Naive B cell (primary cell): Measurements from ENCODE around the gene EFCAB14. TPM values are rescaled to one million over a fixed set of nuclear protein-coding genes. Genes with fewer than 3 reads are reported as not detected.

ENCODE experiments used
- ATAC-seq, 2 donors: fragments of 150-1000 bp; cut with Tn5 transposase; 2 replicates each; pipeline ENCODE4 v1.10.0; 2021; ENCODE audit warnings: low read depth in 2 of 2, mild to moderate bottlenecking in 2 of 2, moderate library complexity in 2 of 2
- DNase-seq: peaks from one replicate; pipeline ENCODE4 v3.0.0; 2022
- H3K27ac Mint-ChIP-seq, 6 donors: one replicate each; pipeline ENCODE4 v1.8.0; 2020 to 2022; ENCODE audit warnings: mild to moderate bottlenecking in 6 of 6, mixed read lengths in 6 of 6, moderate library complexity in 5 of 6, inconsistent platforms in 2 of 6
- H3K27me3 Mint-ChIP-seq, 3 donors: one replicate each; pipeline ENCODE4 v1.8.0; 2021 to 2022; ENCODE audit warnings: mixed read lengths in 3 of 3, mild to moderate bottlenecking in 1 of 3
- H3K36me3 Mint-ChIP-seq, 2 donors: one replicate each; pipeline ENCODE4 v1.8.0; 2020 to 2022; ENCODE audit warnings: mixed read lengths in 2 of 2, inconsistent platforms in 1 of 2, mild to moderate bottlenecking in 1 of 2
- H3K4me1 Mint-ChIP-seq, 3 donors: one replicate each; pipeline ENCODE4 v1.8.0; 2020 to 2022; ENCODE audit warnings: mixed read lengths in 3 of 3, inconsistent platforms in 1 of 3, mild to moderate bottlenecking in 1 of 3, moderate library complexity in 1 of 3
- H3K4me3 Mint-ChIP-seq, 8 donors: one replicate each; pipeline ENCODE4 v1.8.0; 2020 to 2022; ENCODE audit warnings: mild to moderate bottlenecking in 8 of 8, mixed read lengths in 8 of 8, moderate library complexity in 8 of 8, inconsistent platforms in 2 of 8
- H3K9me3 Mint-ChIP-seq, 7 donors: one replicate each; pipeline ENCODE4 v1.8.0; 2020 to 2022; ENCODE audit warnings: mixed read lengths in 7 of 7, mild to moderate bottlenecking in 5 of 7, inconsistent platforms in 2 of 7, moderate library complexity in 1 of 7
- polyA plus RNA-seq, 6 donors: library from polyadenylated mRNA; unstranded; fragments of 300-500 nt; fragmentation: Illumina TruSeq; gene quantifications; one replicate each; pipeline ENCODE4 v1.2.3, GENCODE V29; 2021; ENCODE audit warnings: low read depth in 6 of 6

Gene EFCAB14
- polyA plus RNA-seq, 6 donors from 2014 or later = 70.0 to 114 (median 96.0) TPM

DNA sequence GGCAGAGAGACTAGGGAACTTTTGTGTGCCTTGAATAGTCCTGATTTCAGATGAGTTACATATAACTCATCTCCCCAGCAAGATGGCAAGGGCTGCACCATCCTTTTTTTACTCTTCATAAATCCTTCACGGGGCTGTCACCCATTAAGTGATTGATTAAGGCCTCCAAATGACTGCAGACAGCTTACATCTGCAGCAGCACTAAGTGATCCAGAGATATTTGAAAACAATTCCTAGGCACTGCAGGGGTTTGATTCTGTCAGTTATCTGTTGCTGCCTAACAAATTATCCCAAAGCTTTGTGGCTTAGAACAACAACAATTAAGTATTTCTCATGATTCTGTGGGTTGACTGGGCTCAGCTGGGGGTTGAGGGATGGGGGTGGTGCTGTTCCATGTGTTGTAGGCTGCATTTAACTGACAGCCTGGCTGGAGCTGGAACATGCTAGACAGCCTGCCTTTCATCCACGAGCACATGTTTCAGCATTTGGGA, 27.9 kb downstream of the EFCAB14 start:
- Mint-ChIP-seq H3K4me1 (peaks cover 0 to 8% (median 0%) of the 10 kb centered on the region in 3 donors), H3K36me3 (peaks cover 32 to 37% of the 10 kb centered on the region in 2 donors), H3K4me3 (no peak overlapping the region), H3K27me3 (no peaks in the 10 kb centered on the region), H3K27ac (no peak overlapping the region), H3K9me3 (peaks cover 0 to 5% (median 0%) of the 10 kb centered on the region in 7 donors)
- DNase-seq = no peak
- no peak for ATAC-seq

DNA sequence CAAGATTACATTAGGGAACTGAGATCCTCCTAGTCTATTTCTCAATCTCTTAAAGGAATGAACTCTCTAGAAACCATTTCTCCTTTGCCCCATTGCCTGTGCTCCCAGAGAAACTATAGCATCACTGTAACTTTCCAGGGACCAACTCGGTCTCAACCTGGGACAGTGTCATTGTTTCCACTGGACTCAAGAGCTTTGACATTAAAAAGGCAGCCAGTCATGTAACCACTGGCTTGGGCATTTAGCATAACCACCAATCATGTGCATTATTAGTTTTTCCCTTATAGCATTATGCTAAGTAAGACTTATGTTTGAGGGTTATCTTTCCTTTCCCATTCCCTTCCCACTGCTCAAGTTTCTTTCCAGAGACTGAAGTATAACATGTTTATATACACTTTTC, 29.0 kb downstream of the EFCAB14 start:
- H3K4me3 Mint-ChIP-seq = no peak overlapping the region
- no peaks in the 10 kb centered on the region for H3K9me3 Mint-ChIP-seq
- no peaks in the 10 kb centered on the region for H3K27me3 Mint-ChIP-seq
- ATAC-seq = no peak
- peaks cover 22 to 31% of the 10 kb centered on the region in 2 donors for H3K36me3 Mint-ChIP-seq
- DNase-seq = no peak
- peaks cover 0 to 4% (median 0%) of the 10 kb centered on the region in 3 donors for H3K4me1 Mint-ChIP-seq
- peak overlapping the region in 1 of 6 donors; percentile 56 for H3K27ac Mint-ChIP-seq

DNA sequence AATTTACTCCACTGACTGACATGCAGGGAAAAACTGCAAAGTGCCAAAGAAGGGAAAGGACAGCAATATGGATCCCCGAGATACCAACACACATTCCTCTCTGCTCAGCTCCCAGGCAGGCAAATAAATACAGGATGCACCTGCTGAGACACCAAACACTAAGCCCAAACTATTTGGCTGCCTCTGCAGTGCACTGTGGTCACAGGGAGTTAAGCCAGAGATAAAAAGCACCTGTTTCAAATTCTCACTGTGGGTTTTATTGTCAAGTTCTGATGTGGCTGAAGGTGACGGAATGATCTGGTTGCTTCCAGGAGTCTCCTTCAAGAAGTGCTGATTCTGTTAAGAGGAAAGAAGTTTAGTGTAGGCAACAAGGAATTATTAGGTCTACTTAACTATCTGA, 29.6 kb downstream of the EFCAB14 start:
- Mint-ChIP-seq H3K4me3 (no peak overlapping the region), H3K9me3 (no peaks in the 10 kb centered on the region), H3K27me3 (no peaks in the 10 kb centered on the region), H3K4me1 (peaks cover 0 to 4% (median 0%) of the 10 kb centered on the region in 3 donors), H3K36me3 (peaks cover 24 to 35% of the 10 kb centered on the region in 2 donors), H3K27ac (peak overlapping the region in 1 of 6 donors; percentile 4)
- ATAC-seq = no peak
- DNase-seq = no peak

DNA sequence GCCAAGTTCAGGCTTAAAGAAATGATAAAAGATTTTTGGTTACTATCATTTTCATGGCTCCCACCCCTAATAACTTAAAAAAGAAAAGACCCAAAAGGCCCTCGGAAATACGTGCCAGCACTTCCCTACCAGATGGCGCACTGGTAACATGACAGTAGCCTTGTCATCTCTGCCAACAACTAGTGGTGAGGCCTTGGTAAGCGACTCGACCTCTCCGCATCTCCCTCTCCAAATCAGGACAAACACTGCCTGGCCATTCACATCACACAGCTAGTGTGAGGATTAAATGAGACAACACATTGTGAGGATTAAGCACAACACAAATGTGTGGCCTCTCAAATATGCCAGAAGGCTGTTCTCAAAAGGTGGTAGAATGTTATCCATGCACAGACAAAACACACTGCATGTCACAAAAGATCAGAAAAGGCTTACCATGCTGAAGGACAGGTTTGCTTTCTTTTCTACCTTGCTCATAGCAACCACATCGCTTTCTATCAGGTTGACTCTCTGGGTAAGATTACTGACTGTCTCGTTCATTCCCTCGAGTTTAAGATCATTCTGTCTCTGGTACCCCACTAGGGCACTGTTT, 30.9 kb downstream of the EFCAB14 start:
- no peak for ATAC-seq
- H3K9me3 Mint-ChIP-seq = no peaks in the 10 kb centered on the region
- DNase-seq = no peak
- H3K4me3 Mint-ChIP-seq = no peak overlapping the region
- peak overlapping the region in 1 of 6 donors; percentile 64 for H3K27ac Mint-ChIP-seq
- no peaks in the 10 kb centered on the region for H3K27me3 Mint-ChIP-seq
- peaks cover 0 to 4% (median 0%) of the 10 kb centered on the region in 3 donors for H3K4me1 Mint-ChIP-seq
- peaks cover 27 to 35% of the 10 kb centered on the region in 2 donors for H3K36me3 Mint-ChIP-seq

DNA sequence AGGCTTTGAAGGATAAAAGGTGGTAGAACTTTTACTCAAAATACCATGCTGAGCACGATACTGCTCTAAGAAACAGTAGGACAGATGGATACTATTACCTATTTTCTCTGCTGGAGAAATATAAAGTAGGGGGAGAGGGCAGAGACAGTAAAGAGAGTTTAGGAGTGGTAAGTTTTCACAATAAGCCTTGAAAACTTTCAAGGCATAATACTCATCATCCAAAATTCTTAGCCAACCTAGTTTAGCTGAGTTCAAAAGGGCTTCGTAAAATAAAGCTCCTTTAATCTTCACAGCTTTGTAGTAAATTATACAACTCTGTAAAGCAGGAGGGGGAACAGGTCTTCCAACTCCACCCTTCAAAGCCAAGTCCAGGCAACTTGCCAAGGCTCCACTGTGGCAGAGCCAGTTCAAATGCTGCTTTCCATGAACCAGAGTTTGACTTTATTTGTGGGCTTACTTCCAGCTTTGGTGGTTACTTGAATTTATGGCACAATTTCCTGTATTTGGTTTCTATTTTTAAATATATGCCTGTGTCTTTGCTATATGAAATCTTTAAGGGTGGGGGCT, 31.7 kb downstream of the EFCAB14 start:
- no peak overlapping the region for H3K4me3 Mint-ChIP-seq
- no peaks in the 10 kb centered on the region for H3K9me3 Mint-ChIP-seq
- peak overlapping the region in 2 of 6 donors; percentile 34 to 36 for H3K27ac Mint-ChIP-seq
- peaks cover 0 to 4% (median 1%) of the 10 kb centered on the region in 3 donors for H3K4me1 Mint-ChIP-seq
- no peak for DNase-seq
- no peak for ATAC-seq
- no peaks in the 10 kb centered on the region for H3K27me3 Mint-ChIP-seq
- H3K36me3 Mint-ChIP-seq = peaks cover 30 to 37% of the 10 kb centered on the region in 2 donors

DNA sequence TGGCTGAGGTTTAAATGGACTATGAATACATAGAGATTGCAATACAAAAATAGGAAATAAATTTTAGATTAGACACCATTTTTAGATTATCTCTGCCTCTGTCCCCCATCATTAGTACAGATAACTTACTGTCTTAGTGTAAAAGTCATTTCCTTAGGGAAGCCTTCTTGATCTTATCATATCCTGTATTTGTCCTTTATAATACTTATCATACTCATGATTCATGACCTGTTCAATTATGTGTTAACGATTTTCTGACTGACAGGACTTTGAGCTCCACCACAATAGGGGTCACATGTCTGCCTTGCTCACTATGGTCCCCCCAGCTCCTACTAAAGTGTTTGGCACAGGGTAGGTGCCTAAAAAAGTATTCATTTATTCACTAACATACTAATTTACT, 32.7 kb downstream of the EFCAB14 start:
- H3K27ac Mint-ChIP-seq = peak overlapping the region in 1 of 6 donors; percentile 80
- peaks cover 0 to 5% (median 4%) of the 10 kb centered on the region in 3 donors for H3K4me1 Mint-ChIP-seq
- H3K4me3 Mint-ChIP-seq = no peak overlapping the region

DNA sequence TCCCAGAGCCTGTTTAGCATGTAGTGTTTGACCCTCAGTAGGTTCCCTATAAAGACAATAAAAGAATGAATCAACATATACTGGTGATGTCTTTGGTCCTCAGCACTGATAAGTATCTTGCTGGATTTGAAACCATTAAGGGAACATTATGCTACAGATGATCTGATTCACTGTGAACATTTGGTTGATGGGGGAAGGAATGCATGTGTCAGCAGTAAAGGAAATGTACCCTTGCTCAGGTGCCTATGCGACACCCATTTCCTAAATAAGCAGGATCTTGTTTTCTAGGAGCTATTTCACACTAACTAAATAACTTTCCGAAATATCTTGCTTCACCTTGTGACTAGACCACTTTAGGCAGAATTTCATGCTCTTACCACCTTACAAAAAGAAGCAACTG, 34.2 kb downstream of the EFCAB14 start:
- peaks cover 0 to 5% (median 4%) of the 10 kb centered on the region in 3 donors for H3K4me1 Mint-ChIP-seq
- ATAC-seq (no peak), DNase-seq (no peak)
- H3K27ac Mint-ChIP-seq = peak overlapping the region in 1 of 6 donors; percentile 24
- H3K36me3 Mint-ChIP-seq = peaks cover 44 to 46% of the 10 kb centered on the region in 2 donors
- no peak overlapping the region for H3K4me3 Mint-ChIP-seq
- H3K9me3 Mint-ChIP-seq = no peaks in the 10 kb centered on the region
- no peaks in the 10 kb centered on the region for H3K27me3 Mint-ChIP-seq

More for the DNA sequence above, 32.7 kb downstream of the EFCAB14 start:
- Mint-ChIP-seq H3K27me3 (no peaks in the 10 kb centered on the region), H3K9me3 (no peaks in the 10 kb centered on the region), H3K36me3 (peaks cover 36 to 38% of the 10 kb centered on the region in 2 donors)
- DNase-seq = no peak
- no peak for ATAC-seq

DNA sequence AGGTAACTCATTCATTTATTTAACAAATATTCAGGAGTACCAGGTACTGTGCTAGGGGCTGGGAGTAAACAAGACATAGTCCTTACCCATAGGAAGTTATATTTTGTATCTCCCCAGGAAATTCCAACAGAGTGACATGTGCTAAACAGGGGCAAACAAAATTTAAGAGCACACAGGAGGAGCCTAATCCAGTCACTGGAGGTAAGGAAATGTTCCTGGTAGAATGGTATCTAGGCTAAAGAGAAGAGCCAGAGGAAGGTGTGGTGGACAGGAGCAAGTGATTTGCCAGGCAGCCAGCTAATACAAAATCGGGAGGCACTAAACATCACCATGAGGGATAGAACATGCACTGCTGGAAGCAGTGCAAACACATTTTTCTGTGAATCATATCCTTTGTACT, 36.9 kb downstream of the EFCAB14 start:
- Mint-ChIP-seq H3K4me1 (peaks cover 0 to 8% (median 4%) of the 10 kb centered on the region in 3 donors), H3K4me3 (no peak overlapping the region), H3K9me3 (no peaks in the 10 kb centered on the region), H3K36me3 (peaks cover 37 to 45% of the 10 kb centered on the region in 2 donors), H3K27me3 (no peaks in the 10 kb centered on the region), H3K27ac (no peak overlapping the region)
- no peak for DNase-seq
- ATAC-seq = no peak

DNA sequence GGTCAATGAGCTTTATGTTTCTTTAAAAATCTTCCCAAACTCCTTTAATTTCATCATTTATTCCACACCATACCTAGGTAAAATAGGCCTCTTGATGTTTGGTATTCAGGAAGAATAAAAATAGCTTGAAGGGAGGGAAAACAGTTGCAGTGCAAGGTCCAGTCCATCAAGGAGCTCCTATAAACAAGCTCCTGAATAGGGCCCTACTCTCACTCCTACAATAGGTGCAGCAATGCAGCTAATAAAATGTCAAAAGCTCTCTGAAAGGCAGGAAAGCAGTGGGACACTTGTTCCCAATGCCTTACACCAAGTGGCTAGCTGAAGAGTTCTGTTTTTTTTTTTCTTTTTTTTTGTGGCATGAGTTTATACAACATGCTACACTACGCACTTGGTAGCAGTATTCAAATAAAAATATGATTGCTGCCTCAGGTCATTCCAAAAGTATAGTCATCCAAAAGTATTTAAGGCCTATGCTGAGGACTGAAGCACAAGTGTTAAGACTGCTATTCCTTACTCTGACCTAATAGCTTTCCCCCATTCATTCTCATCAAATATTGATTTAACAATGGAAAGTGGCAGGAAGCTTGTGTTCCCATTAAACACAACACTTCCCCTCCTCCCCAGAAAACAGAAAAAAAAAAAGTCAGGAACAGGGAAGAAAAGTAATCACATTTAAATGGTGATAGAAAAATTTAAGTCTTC, 37.4 kb downstream of the EFCAB14 start:
- Mint-ChIP-seq H3K4me1 (peaks cover 0 to 13% (median under 1%) of the 10 kb centered on the region in 3 donors), H3K9me3 (no peaks in the 10 kb centered on the region), H3K27me3 (no peaks in the 10 kb centered on the region), H3K4me3 (no peak overlapping the region), H3K36me3 (peaks cover 37 to 39% of the 10 kb centered on the region in 2 donors), H3K27ac (peak overlapping the region in 2 of 6 donors; percentile 14 to 63)
- DNase-seq (no peak), ATAC-seq (no peak)

DNA sequence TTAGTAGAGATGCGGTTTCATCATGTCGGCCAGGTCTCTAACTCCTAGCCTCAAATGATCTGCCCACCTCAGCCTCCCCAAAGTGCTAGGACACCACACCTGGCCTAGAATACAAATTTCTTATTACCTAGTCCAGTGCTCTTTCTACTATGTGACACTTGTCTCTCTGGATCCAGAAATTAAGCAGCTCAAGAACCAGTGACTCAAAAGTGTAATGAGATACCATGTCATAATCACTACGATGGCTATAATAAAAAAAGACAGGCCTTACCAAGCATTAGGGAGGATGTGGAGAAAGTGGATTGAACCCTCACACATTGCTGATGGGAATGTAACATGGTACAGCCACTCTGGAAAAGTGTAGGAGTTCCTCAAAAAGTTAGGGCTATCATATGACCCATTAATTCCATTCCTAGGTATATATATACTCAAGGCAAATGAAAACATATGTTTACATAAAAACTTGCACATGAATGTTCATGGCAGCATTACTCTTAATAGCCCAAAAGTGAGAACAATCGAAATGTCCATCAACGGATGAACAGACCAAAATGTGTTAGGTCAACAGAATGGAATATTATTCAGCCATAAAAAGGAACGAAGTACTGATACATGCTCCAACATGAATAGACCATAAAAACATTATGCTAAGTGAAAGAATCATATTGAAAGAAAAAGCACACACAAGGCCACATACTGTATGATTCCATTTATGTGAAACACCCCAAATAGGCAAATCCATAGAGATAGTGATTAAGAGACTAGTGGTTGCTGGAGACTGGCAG, 38.9 kb downstream of the EFCAB14 start:
- Mint-ChIP-seq H3K27ac (no peak overlapping the region), H3K4me1 (peaks cover 5 to 25% (median 15%) of the 10 kb centered on the region in 3 donors), H3K4me3 (no peak overlapping the region), H3K27me3 (no peaks in the 10 kb centered on the region), H3K36me3 (peaks cover 33 to 37% of the 10 kb centered on the region in 2 donors), H3K9me3 (no peaks in the 10 kb centered on the region)
- ATAC-seq (no peak), DNase-seq (no peak)

DNA sequence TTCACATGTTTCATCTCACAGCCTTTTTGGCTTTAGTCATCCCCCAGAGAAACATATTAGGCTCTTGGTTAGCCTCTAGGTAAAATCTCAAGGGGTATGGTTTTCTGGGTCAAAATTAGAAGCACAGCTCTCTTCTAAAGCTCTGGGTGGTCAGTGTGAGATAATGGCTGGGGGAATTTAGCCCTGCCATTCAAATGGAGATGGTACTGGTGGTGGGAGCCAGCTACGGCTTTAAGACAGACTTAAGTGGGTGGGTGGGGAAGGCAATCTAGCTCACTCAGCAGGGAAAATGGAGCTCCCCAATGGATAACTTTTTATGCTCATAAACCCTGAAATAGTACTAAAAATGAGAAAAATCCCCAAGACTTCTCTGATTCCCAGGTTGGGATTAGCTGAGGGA, 41.6 kb downstream of the EFCAB14 start:
- DNase-seq (no peak), ATAC-seq (no peak)
- Mint-ChIP-seq H3K9me3 (no peaks in the 10 kb centered on the region), H3K27me3 (no peaks in the 10 kb centered on the region), H3K27ac (peak overlapping the region in 3 of 6 donors; percentile 58 to 90 (median 83)), H3K4me3 (no peak overlapping the region), H3K36me3 (peaks cover 26 to 27% of the 10 kb centered on the region in 2 donors), H3K4me1 (peaks cover 5 to 25% (median 17%) of the 10 kb centered on the region in 3 donors)

DNA sequence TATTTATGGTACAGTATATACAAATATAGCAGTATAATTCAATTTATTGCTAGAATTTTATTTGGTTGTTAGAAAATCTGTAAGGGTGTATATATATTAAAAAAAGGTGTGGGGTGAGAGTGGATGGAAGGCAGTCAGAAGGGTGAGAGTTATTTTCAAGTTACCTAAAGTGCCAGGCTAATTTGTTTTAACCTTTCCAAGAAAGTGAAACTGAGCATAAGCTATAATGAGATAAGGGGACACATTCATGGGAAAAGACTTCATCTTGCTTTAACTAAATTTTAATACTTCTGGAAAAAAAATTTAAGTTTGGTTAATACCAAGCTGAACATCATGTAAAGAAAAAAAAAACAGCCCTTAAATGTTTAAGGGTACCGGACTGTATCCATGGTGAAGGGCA, 42.4 kb downstream of the EFCAB14 start:
- Mint-ChIP-seq H3K4me1 (peaks cover 5 to 20% (median 17%) of the 10 kb centered on the region in 3 donors), H3K27ac (peak overlapping the region in 5 of 6 donors; percentile 48 to 92 (median 80)), H3K4me3 (no peak overlapping the region), H3K36me3 (peaks cover 18 to 20% of the 10 kb centered on the region in 2 donors), H3K27me3 (no peaks in the 10 kb centered on the region), H3K9me3 (no peaks in the 10 kb centered on the region)
- DNase-seq (no peak), ATAC-seq (no peak)
